ENCODE measurements around the gene C16orf74. TPM values are rescaled to one million over a fixed set of nuclear protein-coding genes. Genes with fewer than 3 reads are reported as not detected.

The C16orf74 gene
- total RNA-seq, 1 experiment from 2014 or later: 10.9 TPM

GRCh38 chr16:85750146-85750826 is 610 bp downstream of the C16orf74 start:
- no peak for DNase-seq (ENCODE audit: low spot score)

DNA sequence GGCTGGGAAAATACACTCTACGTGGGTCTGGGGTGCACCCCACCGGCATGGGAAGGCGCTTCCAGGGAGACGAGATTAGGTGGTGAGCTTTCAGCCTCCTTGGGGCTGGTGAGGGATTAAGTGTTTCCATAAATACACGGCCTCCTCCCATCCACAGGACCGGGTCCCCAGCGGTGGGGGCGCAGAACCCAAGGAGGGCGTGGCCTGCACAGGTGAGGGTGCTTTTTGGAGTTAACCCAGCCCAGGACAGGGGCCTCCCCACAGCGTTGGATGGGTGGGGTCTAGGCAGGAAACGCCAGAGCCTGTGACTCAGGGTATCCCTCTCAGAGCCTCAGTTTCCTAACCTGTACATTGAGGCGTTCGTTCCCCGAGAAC is 1.1 kb downstream of the C16orf74 start:
- DNase-seq (ENCODE audit: low spot score): no peak

- DNase-seq (ENCODE audit: low spot score): peak; percentile 76
Observed at GRCh38 chr16:85746460-85747215, 4.3 kb downstream of the C16orf74 start.

- DNase-seq (ENCODE audit: low spot score): no peak
Observed at GRCh38 chr16:85738923-85739715, 11.8 kb downstream of the C16orf74 start.

DNA sequence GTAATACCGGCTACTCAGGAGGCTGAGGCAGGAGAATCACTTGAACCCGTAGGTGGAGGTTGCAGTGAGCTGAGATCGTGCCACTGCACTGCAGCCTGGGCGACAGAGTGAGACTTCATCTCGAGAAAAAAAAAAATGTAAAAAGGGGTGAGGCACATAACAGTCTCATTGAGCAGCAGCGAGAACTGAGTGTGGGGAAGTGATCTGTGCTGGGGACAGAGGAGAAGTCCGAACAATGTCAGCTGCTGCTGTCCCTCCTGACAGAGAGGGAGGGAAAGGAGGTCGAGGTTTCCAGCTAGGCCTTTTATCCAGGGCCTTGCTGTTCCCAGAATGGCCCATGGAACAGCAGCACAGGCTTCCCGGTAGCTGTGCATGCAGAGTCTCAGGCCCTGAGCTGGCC is 14.0 kb downstream of the C16orf74 start:
- DNase-seq (ENCODE audit: low spot score): no peak

DNA sequence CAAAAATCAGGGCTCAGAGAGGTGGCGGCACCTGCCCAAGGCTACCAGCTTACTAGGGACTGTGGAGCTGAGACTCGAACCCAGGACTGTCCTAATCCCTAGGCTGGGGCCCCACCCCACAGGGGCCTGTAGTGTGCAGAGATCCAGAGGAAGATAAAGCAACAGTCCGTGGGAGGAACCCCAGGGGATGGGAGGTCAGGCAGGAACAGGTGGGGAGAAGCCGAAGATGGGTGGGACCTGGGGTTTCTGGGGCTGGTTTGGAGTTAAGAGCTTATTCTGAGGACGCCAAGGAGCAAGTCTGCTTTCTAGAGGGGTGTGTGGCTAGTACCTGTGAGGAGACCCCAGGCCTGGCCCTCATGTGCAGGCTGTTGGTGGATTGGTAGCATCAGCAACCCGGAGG is 14.9 kb downstream of the C16orf74 start:
- no peak for DNase-seq (ENCODE audit: low spot score)

DNA sequence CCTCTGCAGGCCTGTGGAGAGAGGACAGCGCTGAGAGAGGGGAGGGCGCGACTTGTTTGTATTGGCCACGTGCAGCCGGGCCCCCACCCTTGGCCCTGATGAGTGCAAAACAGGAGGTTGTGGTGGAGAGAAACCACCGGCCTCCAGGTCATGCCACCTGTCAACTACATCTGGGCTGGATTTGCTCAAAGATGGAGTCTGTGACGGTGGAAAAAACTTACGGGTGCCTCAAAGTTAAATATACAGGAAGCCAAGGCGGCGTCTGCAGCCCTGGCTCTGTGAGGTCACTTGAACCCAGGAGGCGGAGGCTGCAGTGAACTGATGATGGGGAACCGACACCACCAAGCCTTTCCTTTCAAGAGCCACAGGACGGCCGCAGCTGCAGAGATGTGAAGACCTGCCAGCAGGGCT is 15.7 kb downstream of the C16orf74 start:
- no peak for DNase-seq (ENCODE audit: low spot score)

DNA sequence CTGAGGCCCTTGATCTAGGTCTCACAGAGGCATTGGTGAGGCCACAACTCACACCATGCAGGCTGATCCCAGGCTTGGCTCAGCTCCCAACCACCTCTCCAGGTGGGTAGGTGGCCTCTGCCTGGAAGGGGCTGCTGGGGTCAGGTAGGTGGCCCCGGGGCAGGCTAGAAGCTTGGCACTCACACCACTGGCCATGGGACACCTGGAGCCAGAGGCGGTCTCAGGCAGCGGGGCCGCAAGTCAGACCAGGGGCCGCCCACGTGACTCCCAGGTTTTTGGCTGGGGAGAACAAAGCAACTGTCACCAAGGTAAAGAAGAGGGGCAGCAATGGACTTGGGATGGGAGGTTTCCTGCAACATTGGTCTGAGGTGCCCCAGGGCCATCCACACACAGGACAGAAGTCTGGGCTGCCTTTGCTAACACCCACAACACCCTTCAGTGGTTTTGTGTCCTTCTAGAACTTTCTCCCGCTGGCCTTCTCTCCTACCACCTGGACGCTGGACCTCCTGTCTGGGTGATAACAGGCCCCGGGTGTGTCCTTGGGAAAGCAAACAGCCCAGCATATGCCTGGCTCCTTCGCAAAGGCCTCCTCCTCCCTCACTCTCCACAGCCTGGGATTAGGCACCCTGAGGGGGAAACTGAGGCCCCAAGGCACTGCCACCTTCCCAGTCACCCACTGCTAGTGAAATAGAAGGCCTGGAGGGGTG is 16.4 kb downstream of the C16orf74 start:
- DNase-seq (ENCODE audit: low spot score): no peak

DNA sequence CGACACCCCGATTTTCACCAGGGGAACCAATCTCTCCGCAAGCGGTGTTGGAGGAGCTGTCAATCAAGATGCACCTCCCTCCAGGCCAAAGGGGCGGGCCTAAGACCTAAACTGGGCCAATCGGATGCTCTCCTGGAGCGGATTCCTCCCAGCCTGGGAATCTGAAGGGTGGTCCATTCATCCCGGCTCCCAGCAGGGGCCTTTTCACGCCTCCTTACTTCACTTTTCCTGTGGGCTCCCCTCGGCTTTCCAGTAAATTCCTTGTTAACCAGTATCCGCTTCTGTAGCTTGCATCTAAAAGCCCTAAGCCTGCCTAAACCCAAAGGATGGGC is 17.1 kb downstream of the C16orf74 start:
- DNase-seq (ENCODE audit: low spot score): no peak

GRCh38 chr16:85733155-85733838 is 17.6 kb downstream of the C16orf74 start:
- DNase-seq (ENCODE audit: low spot score): no peak

DNA sequence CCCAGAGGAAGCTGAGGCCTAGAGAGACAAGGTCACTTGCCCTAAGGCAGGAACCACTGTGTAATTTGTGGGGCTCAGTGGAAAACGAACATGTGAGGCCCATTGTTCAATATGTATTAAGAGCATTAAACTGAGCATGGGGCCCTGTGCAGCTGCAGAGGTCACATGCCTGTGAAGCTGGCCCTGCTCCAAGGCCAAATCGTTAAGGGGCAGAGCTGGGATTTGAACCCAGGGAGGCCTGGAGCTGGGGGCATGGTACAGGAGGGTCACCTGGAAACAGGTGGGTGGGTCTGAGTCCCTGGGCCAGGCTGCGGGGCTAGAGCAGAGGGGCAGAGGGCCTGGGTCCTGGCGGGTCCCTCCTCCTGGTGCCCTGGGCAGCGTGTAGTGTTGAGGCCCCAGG is 19.7 kb downstream of the C16orf74 start:
- no peak for DNase-seq (ENCODE audit: low spot score)

- no peak for DNase-seq (ENCODE audit: low spot score)
Observed at GRCh38 chr16:85730186-85730465, 20.8 kb downstream of the C16orf74 start.

- no peak for DNase-seq (ENCODE audit: low spot score)
Observed at GRCh38 chr16:85729452-85730185, 21.3 kb downstream of the C16orf74 start.

GRCh38 chr16:85728879-85729278 is 22.0 kb downstream of the C16orf74 start:
- no peak for DNase-seq (ENCODE audit: low spot score)

DNA sequence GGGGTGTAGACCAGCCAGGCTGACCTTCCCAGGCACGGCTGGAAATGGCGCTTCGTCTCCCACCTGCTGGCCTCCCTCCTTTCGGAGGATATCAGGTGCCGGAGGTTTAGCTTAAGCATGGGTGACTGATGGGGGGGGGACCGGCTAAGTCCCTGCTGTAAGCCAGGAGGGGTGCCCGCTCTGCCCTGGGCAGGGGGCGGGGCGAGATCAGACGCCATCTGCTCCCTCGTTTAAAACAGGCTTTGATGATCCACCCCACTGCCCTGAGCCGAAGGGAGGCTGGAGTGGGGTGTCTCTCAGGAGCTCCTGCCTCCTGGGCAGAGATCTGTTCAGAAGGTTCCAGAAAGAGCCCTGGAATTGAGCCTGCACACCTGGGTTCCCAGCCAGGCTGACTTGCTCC is 26.0 kb downstream of the C16orf74 start:
- no peak for DNase-seq (ENCODE audit: low spot score)

DNA sequence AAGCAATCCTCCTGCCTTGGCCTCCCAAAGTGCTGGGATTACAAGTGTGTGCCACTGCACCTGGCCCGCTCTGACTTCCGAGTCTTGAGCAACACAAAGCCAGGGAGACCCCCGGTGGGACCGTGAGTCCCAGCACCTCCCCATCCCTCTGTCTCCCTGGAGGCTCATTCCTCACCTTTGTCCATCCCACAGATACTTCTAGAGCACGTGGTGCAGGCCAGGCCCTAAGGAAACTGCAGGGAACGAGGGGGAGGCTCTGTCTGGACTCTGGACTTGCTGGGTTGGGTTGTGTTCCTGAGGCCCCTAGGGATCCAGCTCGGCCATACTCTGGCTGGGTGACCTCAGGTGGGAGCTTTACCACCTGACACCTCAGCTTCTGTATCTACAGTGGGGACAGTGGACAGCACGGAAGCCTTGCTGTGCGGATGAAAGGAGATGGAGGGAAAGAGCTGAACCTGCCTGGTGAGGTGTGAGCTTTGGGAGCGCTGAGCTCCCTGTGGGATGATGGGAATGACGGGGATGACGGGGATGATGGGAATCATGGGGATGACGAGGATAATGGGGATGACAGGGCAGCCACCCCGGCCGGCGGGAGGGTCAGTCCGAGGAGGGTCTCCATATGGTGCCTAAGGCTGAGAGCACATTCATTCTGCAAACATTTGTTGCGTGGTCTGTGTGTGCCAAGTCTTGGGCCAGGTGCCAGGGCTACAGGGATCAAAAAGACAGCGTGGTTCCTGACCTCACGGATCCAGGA is 26.6 kb downstream of the C16orf74 start:
- DNase-seq (ENCODE audit: low spot score): no peak

DNA sequence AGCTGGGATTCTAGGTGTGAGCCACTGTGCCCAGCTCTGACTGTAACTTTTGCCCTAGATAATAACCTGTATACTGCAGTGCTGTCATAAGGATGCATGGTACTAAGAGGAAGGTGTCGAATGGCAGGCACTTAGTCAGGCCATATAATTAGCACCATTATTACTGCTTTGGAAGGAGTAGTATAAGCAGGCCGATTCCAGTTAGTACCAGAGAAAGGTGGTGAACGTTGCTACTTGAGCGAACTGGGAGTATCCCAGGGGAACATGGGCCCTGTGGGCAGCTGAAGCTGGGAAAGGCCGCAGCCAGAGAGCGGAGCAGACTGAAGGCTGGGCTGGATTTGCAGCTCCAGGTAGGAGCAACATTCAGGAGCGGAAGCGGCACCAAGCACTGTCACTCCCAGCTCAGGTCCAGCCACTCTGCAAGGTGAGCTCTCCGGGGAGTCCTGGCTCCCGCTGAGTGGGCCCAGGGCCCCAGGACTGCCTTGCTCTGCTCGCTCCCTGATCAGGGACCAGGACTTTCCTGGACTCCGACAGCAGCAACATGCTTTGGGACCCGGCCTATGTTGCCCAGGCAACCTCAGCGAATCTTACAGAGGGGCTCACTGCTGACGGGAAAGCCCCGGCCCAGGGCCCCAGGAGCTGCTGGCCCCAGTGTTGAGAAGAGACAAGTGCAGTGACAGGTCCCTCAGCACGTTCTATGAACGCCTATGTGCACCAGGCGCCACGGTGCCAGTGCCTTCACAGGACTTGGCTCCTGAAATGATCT is 28.6 kb downstream of the C16orf74 start:
- no peak for DNase-seq (ENCODE audit: low spot score)

GRCh38 chr16:85720302-85720637 is 30.6 kb downstream of the C16orf74 start:
- DNase-seq (ENCODE audit: low spot score): peak; percentile 95

DNA sequence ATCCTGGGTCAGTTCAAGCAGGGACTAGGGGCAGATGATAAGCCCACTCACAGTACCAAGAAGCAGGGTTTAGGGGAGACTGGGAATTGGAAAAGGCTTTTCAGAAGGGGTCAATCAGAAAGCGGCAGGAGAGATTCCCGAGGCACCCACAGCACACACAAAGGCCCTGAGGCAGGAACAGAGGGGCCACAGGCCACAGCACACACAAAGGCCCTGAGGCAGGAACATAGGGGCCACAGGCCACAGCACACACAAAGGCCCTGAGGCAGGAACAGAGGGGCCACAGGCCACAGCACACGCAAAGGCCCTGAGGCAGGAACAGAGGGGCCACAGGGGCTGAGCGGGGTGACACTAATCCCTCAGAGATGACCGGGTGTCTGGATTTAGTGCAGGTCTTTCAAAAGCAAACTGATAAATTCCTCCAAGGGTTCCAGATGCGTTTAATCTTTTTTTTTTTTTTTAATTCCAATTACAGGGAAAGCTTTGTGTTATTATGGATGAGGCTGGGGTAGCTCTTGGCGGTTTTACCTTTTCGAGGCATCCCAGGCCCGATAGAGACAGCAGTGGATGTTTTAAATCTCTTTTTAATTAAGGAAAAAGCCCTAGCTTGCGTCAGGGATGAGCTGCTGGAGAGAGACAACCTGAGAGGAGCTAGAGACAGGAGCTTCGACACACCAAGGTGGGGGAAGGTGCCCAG is 31.1 kb downstream of the C16orf74 start:
- no peak for DNase-seq (ENCODE audit: low spot score)
